ENCODE measurements around the gene ANKS4B. TPM values are rescaled to one million over a fixed set of nuclear protein-coding genes. Genes with fewer than 3 reads are reported as not detected.
"Not testable (repeated sequence)": the region's sequence is repeated elsewhere in the genome, so short reads cannot be mapped to it uniquely, and the experiment has no call there.

ANKS4B gene
- total RNA-seq, 1 donor from 2014 or later = not detected

- DNase-seq (ENCODE audit: low spot score) = no peak
- no peaks in the 10 kb centered on the region for H3K36me3 Mint-ChIP-seq (ENCODE audit: low read depth, unreplicated experiment)
- H3K27me3 Mint-ChIP-seq (ENCODE audit: unreplicated experiment) = no peaks in the 10 kb centered on the region
- TF ChIP-seq CTCF (IDR thresholded peaks at IDR 0.05; ENCODE audit: unreplicated experiment) = no peak
- H3K27ac Mint-ChIP-seq (ENCODE audit: unreplicated experiment) = no peak overlapping the region
- H3K4me1 Mint-ChIP-seq (ENCODE audit: unreplicated experiment) = no peaks in the 10 kb centered on the region
- H3K4me3 Mint-ChIP-seq (ENCODE audit: unreplicated experiment) = no peak overlapping the region
- H3K9me3 Mint-ChIP-seq (ENCODE audit: unreplicated experiment) = no peaks in the 10 kb centered on the region
Measured at GRCh38 chr16:21236831-21237230, 3.3 kb downstream of the ANKS4B start.

DNA sequence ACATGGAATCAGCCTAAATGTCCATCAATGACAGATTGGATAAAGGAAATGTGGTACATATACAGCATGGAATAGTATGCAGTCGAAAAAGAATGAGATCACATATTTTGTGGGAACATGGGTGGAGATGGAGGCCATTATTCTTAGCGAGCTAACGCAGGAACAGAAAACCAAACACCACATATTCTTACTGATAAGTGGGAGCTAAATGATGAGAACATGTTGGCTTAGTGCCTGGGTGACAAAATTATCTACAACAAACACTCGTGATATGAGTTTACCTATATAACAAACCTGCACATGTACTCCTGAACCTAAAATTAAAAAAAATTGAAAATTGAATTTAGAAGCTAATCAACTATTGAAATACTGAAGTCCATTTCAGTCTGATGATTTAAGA, 6.1 kb downstream of the ANKS4B start:
- Mint-ChIP-seq H3K9me3 (ENCODE audit: unreplicated experiment) (no peaks in the 10 kb centered on the region), H3K4me1 (ENCODE audit: unreplicated experiment) (no peaks in the 10 kb centered on the region), H3K36me3 (ENCODE audit: low read depth, unreplicated experiment) (no peaks in the 10 kb centered on the region), H3K27ac (ENCODE audit: unreplicated experiment) (no peak overlapping the region), H3K4me3 (ENCODE audit: unreplicated experiment) (no peak overlapping the region), H3K27me3 (ENCODE audit: unreplicated experiment) (no peaks in the 10 kb centered on the region)
- no peak for DNase-seq (ENCODE audit: low spot score)
- no peak for TF ChIP-seq CTCF (IDR thresholded peaks at IDR 0.05; ENCODE audit: unreplicated experiment)

- H3K36me3 Mint-ChIP-seq (ENCODE audit: low read depth, unreplicated experiment) = no peaks in the 10 kb centered on the region
- H3K27me3 Mint-ChIP-seq (ENCODE audit: unreplicated experiment) = no peaks in the 10 kb centered on the region
- H3K4me3 Mint-ChIP-seq (ENCODE audit: unreplicated experiment) = no peak overlapping the region
- no peaks in the 10 kb centered on the region for H3K9me3 Mint-ChIP-seq (ENCODE audit: unreplicated experiment)
- peaks cover 3% of the 10 kb centered on the region for H3K4me1 Mint-ChIP-seq (ENCODE audit: unreplicated experiment)
- TF ChIP-seq CTCF (IDR thresholded peaks at IDR 0.05; ENCODE audit: unreplicated experiment) = no peak
- H3K27ac Mint-ChIP-seq (ENCODE audit: unreplicated experiment) = no peak overlapping the region
- DNase-seq (ENCODE audit: low spot score) = no peak
Measured at GRCh38 chr16:21242756-21243155, 9.3 kb downstream of the ANKS4B start.

- Mint-ChIP-seq H3K27me3 (ENCODE audit: unreplicated experiment) (no peaks in the 10 kb centered on the region), H3K27ac (ENCODE audit: unreplicated experiment) (no peak overlapping the region), H3K4me3 (ENCODE audit: unreplicated experiment) (no peak overlapping the region), H3K36me3 (ENCODE audit: low read depth, unreplicated experiment) (no peaks in the 10 kb centered on the region), H3K9me3 (ENCODE audit: unreplicated experiment) (no peaks in the 10 kb centered on the region), H3K4me1 (ENCODE audit: unreplicated experiment) (peaks cover 3% of the 10 kb centered on the region)
- TF ChIP-seq CTCF (IDR thresholded peaks at IDR 0.05; ENCODE audit: unreplicated experiment) = no peak
- DNase-seq (ENCODE audit: low spot score) = no peak
Measured at GRCh38 chr16:21244518-21245215, 11.2 kb downstream of the ANKS4B start.

- not testable (repeated sequence) for H3K9me3 Mint-ChIP-seq (ENCODE audit: unreplicated experiment); H3K4me1 Mint-ChIP-seq (ENCODE audit: unreplicated experiment); H3K27ac Mint-ChIP-seq (ENCODE audit: unreplicated experiment); DNase-seq (ENCODE audit: low spot score); H3K36me3 Mint-ChIP-seq (ENCODE audit: low read depth, unreplicated experiment); H3K4me3 Mint-ChIP-seq (ENCODE audit: unreplicated experiment); H3K27me3 Mint-ChIP-seq (ENCODE audit: unreplicated experiment)
Measured at GRCh38 chr16:21248179-21248578, 14.7 kb downstream of the ANKS4B start.

All from endothelial cell (in vitro differentiated cells).